PC-3 (cell line): Measurements from ENCODE around the gene RTN4RL1. TPM values are rescaled to one million over a fixed set of nuclear protein-coding genes. Genes with fewer than 3 reads are reported as not detected.

Experiments used
- ATAC-seq: fragments of 200-7000 bp; cut with Tn5 transposase; 2 replicates; pipeline ENCODE4 v1.9.1; 2020; ENCODE audit warnings: mild to moderate bottlenecking, moderate library complexity
- BruUV-seq: library from RNA; stranded (reverse); fragments of 400-500 nt; replicated peaks from 2 replicates; lab custom pipeline; 2021; lab: Mats Ljungman, UMichigan
- CTCF ChIA-PET: fragments of 300-600 bp; sonication (Branson Sonifier 250); formaldehyde crosslinking; loops from one replicate; lab custom pipeline; 2022; ENCODE audit warnings: antibody characterized with exemption; lab: Charles Lee
- POLR2A ChIA-PET: fragments of 300-600 bp; sonication (Branson Sonifier 250); formaldehyde crosslinking; loops from one replicate; lab custom pipeline; 2022; ENCODE audit warnings: antibody characterized with exemption; ENCODE audit not compliant: unreplicated experiment; lab: Charles Lee
- DNase-seq: peaks from one replicate; pipeline ENCODE4 v3.0.0-alpha.2; 2015
- H2AFZ ChIP-seq: fragments of 300-600 bp; sonication (generic); 2 replicates; pipeline ENCODE4 v1.6.0; 2016; ENCODE audit warnings: antibody characterized with exemption, low read length
- H3F3A ChIP-seq: fragments of 300-600 bp; sonication (generic); one replicate; pipeline ENCODE4 v1.6.0; 2017; ENCODE audit warnings: antibody characterized with exemption, low read length, control low read depth, mild to moderate bottlenecking; ENCODE audit not compliant: unreplicated experiment
- H3K27ac ChIP-seq: fragments of 300-600 bp; sonication (generic); 2 replicates; pipeline ENCODE4 v1.5.1; 2016; ENCODE audit warnings: mild to moderate bottlenecking, low read length
- H3K27me3 ChIP-seq: fragments of 300-600 bp; sonication (generic); 2 replicates; pipeline ENCODE4 v1.6.1; 2016; ENCODE audit warnings: low read length, mixed read lengths
- H3K36me3 ChIP-seq: fragments of 300-600 bp; sonication (generic); 2 replicates; pipeline ENCODE4 v1.6.1; 2016; ENCODE audit warnings: low read depth, mixed run types, low read length, mixed read lengths
- H3K4me1 ChIP-seq: fragments of 300-600 bp; sonication (generic); 2 replicates; pipeline ENCODE4 v1.5.1; 2016; ENCODE audit warnings: low read length; ENCODE audit not compliant: insufficient read depth
- H3K4me2 ChIP-seq: fragments of 300-600 bp; sonication (generic); 2 replicates; pipeline ENCODE4 v1.6.0; 2016; ENCODE audit warnings: low read length
- H3K4me3 ChIP-seq: fragments of 300-600 bp; sonication (generic); 2 replicates; pipeline ENCODE4 v1.5.1; 2016; ENCODE audit warnings: mild to moderate bottlenecking, low read length, mixed read lengths
- H3K79me2 ChIP-seq: fragments of 300-600 bp; sonication (generic); 2 replicates; pipeline ENCODE4 v1.6.1; 2017; ENCODE audit warnings: low read length, mixed read lengths
- H3K9ac ChIP-seq: fragments of 300-600 bp; sonication (generic); 2 replicates; pipeline ENCODE4 v1.6.0; 2016; ENCODE audit warnings: mild to moderate bottlenecking, low read length
- H3K9me2 ChIP-seq: fragments of 300-600 bp; sonication (generic); replicated peaks from 2 replicates; pipeline ENCODE4 v1.6.1; 2016; ENCODE audit warnings: mixed run types, low read length, mixed read lengths
- H3K9me3 ChIP-seq: fragments of 300-600 bp; sonication (generic); 2 replicates; pipeline ENCODE4 v1.6.1; 2016; ENCODE audit warnings: low read length, mixed read lengths
- H4K20me1 ChIP-seq: fragments of 300-600 bp; sonication (generic); 2 replicates; pipeline ENCODE4 v1.6.1; 2016; ENCODE audit warnings: low read length, mixed read lengths
- EZH2 ChIP-seq: fragments of 300-600 bp; sonication (generic); IDR thresholded peaks from one replicate; pipeline ENCODE4 v1.6.1; 2017; ENCODE audit warnings: antibody characterized with exemption, mild to moderate bottlenecking, low read length; ENCODE audit not compliant: unreplicated experiment
- EZH2phosphoT487 ChIP-seq: fragments of 300-600 bp; sonication (generic); IDR thresholded peaks from 2 replicates; pipeline ENCODE4 v1.6.1; 2018; ENCODE audit warnings: mild to moderate bottlenecking, antibody characterized with exemption, low read length, borderline replicate concordance
- intact Hi-C: fragments of 100-400 bp; cut with micrococcal nuclease; formaldehyde crosslinking; loops from 2 replicates; pipeline ENCODE4 v1.9.0; 2023
- total RNA-seq: library from RNA; depleted of rRNA; stranded (reverse); fragments of >200 nt; gene quantifications from 2 replicates; pipeline ENCODE4 v1.2.3, GENCODE V29; 2014
- TF ChIP-seq, protein P1 (sequence below): fragments of 300-600 bp; sonication (generic); conservative IDR thresholded peaks from 2 replicates; pipeline ENCODE4 v1.5.1; 2017; ENCODE audit warnings: antibody characterized with exemption, low read depth, mild to moderate bottlenecking, low read length

RTN4RL1 gene
- total RNA-seq, 1 experiment from 2014 or later, result 6.9 TPM

DNA sequence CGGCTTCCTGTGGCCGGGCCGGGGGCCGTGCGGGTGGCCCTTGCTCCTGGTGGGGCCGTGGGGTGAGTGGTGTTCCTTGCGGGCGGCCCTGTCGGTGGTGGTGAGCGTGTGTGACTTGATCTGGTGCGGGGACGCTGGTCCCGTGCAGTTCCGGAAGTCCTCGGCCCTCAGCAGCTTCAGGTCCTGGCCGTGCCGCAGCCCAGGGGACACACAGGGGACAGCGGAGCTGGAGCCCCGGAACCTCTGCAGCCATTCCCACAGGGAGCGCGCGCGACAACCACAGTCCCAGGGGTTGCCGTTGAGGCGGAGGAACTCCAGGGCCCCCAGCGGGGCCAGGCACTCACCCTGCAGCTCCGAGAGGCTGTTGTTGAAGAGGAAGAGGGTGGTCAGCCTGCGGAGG lies 88.4 kb downstream of the RTN4RL1 start:
- no TSS peak for BruUV-seq
- H3K36me3 ChIP-seq, result no peaks in the 10 kb centered on the region
- H4K20me1 ChIP-seq, result no peaks in the 10 kb centered on the region
- TF ChIP-seq, protein P1, sequence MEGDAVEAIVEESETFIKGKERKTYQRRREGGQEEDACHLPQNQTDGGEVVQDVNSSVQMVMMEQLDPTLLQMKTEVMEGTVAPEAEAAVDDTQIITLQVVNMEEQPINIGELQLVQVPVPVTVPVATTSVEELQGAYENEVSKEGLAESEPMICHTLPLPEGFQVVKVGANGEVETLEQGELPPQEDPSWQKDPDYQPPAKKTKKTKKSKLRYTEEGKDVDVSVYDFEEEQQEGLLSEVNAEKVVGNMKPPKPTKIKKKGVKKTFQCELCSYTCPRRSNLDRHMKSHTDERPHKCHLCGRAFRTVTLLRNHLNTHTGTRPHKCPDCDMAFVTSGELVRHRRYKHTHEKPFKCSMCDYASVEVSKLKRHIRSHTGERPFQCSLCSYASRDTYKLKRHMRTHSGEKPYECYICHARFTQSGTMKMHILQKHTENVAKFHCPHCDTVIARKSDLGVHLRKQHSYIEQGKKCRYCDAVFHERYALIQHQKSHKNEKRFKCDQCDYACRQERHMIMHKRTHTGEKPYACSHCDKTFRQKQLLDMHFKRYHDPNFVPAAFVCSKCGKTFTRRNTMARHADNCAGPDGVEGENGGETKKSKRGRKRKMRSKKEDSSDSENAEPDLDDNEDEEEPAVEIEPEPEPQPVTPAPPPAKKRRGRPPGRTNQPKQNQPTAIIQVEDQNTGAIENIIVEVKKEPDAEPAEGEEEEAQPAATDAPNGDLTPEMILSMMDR, result no peak
- TF ChIP-seq EZH2phosphoT487 (no peak), EZH2 (no peak)
- peaks cover 4% of the 10 kb centered on the region; the same call in 1 of the 2 replicates for H3K4me1 ChIP-seq
- intact Hi-C loops, result no loop called here
- H3K9me2 ChIP-seq, result no peaks in the 10 kb centered on the region
- ATAC-seq (no peak), DNase-seq (no peak)
- H3K27me3 ChIP-seq, result no peaks in the 10 kb centered on the region
- no peak overlapping the region for H3K27ac ChIP-seq
- H3F3A ChIP-seq, result no peaks in the 10 kb centered on the region
- no peaks in the 10 kb centered on the region for H3K79me2 ChIP-seq
- no peak overlapping the region for H3K9ac ChIP-seq
- ChIA-PET POLR2A (no interaction called here), CTCF (no interaction called here)
- H3K4me3 ChIP-seq, result no peak overlapping the region
- H3K9me3 ChIP-seq, result no peaks in the 10 kb centered on the region
- no peak overlapping the region for H3K4me2 ChIP-seq
- H2AFZ ChIP-seq, result no peak overlapping the region

DNA sequence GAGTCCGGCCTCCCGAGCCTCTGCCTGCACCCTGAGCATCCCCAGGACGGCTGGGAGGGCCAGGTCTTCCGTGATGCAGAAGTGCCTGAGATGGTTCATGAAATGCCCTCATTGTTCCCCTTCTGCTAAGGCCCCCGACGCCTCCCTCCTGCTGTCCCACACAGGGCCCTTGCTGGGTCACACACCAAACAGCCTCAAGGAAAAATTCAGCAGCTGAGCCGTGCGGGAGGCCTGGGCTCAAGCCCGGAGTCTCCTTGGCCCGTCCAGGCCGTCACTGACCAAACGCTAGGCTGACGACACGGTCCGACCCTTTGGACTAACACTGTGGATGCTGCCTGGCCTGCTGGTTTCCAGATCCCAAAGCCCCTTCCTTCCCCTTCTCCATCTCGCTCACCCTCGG lies 90.2 kb downstream of the RTN4RL1 start:
- H4K20me1 ChIP-seq, result no peaks in the 10 kb centered on the region
- no TSS peak for BruUV-seq
- ChIA-PET CTCF (no interaction called here), POLR2A (no interaction called here)
- no peak overlapping the region for H2AFZ ChIP-seq
- no peak overlapping the region for H3K9ac ChIP-seq
- intact Hi-C loops, result no loop called here
- no peak for DNase-seq
- no peak overlapping the region for H3K4me3 ChIP-seq
- TF ChIP-seq EZH2phosphoT487 (no peak), EZH2 (no peak)
- TF ChIP-seq, protein P1, result no peak
- H3K4me1 ChIP-seq, result peaks cover 4% of the 10 kb centered on the region; the same call in 1 of the 2 replicates
- H3K9me2 ChIP-seq, result no peaks in the 10 kb centered on the region
- H3K36me3 ChIP-seq, result no peaks in the 10 kb centered on the region
- H3K79me2 ChIP-seq, result no peaks in the 10 kb centered on the region
- H3F3A ChIP-seq, result no peaks in the 10 kb centered on the region
- H3K9me3 ChIP-seq, result no peaks in the 10 kb centered on the region
- ATAC-seq, result no peak
- no peaks in the 10 kb centered on the region for H3K27me3 ChIP-seq
- no peak overlapping the region for H3K4me2 ChIP-seq
- H3K27ac ChIP-seq, result no peak overlapping the region

DNA sequence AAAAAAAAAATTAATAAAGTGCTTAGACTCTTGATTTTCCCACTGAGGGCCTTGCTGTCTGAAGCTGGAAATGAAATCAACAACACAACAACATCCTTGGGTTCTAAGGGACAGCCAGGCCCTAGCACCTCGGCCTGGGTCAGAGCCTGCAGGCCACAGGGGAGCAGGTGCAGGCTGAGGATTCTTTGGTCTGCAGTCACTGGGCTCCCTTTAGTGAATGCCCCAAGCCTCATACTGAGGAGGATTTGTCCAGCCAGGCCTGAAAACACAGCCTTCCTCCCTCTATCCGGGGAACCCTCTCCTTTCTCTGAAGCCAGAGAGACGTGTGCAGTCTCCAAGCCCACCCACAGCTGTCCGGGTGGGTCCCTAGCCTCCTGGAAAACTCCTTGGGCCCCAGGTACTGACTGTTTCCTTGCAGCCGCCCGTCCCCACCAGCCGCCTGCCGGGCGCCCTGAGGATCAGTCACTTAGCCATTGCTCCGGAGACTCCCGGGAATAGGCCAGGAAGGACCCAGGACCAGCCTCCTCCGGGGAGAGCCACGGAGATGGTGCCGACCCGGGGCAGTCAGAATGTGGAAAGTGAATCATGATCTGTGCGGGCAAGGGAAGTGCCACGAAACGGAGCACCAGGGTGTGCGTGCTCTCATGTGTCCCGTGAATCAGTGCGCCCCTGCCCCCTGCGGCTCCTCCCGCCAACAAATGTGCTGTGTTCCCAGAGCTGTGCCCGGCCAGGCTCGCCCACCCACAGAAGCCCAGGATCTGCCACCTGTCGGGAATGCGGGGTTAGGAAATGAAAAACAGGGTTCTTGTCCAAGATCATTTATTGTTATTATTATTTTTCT lies 91.0 kb downstream of the RTN4RL1 start:
- no peaks in the 10 kb centered on the region for H3K27me3 ChIP-seq
- CTCF ChIA-PET, result no interaction called here
- no peak overlapping the region for H3K4me2 ChIP-seq
- no peaks in the 10 kb centered on the region for H3K9me3 ChIP-seq
- no peaks in the 10 kb centered on the region for H3F3A ChIP-seq
- intact Hi-C loops, result no loop called here
- H3K4me1 ChIP-seq, result peaks cover 4% of the 10 kb centered on the region; the same call in 1 of the 2 replicates
- no peaks in the 10 kb centered on the region for H3K79me2 ChIP-seq
- H4K20me1 ChIP-seq, result no peaks in the 10 kb centered on the region
- H3K9me2 ChIP-seq, result no peaks in the 10 kb centered on the region
- DNase-seq (no peak), ATAC-seq (no peak)
- no TSS peak for BruUV-seq
- no peak for TF ChIP-seq EZH2phosphoT487
- no peak for TF ChIP-seq EZH2
- TF ChIP-seq, protein P1, result no peak
- POLR2A ChIA-PET, result no interaction called here
- H3K27ac ChIP-seq, result no peak overlapping the region
- H3K36me3 ChIP-seq, result no peaks in the 10 kb centered on the region
- no peak overlapping the region for H3K9ac ChIP-seq
- H2AFZ ChIP-seq, result no peak overlapping the region
- no peak overlapping the region for H3K4me3 ChIP-seq
